T-helper 2 cell (primary cell): ENCODE measurements around the gene TMEM81.

Source experiments
- DNase-seq, 5 experiments: peaks; one replicate each; pipeline versions ENCODE4 v3.0.0 to v3.0.0-alpha.2; 2012 to 2022

The TMEM81 gene

DNA sequence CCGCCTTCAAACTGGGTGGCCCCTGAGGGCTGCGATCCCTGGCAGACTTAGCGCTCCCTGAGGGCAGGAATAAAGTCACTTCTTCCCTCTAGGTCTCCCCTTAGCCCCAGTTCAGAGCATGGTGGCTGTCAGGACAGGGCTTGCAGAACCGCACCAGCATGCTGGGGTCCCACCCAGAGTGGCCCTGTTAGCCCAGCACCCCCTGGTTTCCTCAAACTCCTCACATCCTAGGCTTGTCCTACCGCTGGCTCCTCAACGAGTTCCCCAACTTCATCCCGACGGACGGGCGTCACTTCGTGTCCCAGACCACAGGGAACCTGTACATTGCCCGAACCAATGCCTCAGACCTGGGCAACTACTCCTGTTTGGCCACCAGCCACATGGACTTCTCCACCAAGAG is 25.4 kb downstream of the TMEM81 start:
- DNase-seq, result no peak

- no peak for DNase-seq
These were observed 26.3 kb downstream of the TMEM81 start for GRCh38 chr1:205057808-205058575.

GRCh38 chr1:205056956-205057568 is 27.2 kb downstream of the TMEM81 start:
- DNase-seq, result no peak

GRCh38 chr1:205056188-205056611 is 28.1 kb downstream of the TMEM81 start:
- DNase-seq, result no peak

DNA sequence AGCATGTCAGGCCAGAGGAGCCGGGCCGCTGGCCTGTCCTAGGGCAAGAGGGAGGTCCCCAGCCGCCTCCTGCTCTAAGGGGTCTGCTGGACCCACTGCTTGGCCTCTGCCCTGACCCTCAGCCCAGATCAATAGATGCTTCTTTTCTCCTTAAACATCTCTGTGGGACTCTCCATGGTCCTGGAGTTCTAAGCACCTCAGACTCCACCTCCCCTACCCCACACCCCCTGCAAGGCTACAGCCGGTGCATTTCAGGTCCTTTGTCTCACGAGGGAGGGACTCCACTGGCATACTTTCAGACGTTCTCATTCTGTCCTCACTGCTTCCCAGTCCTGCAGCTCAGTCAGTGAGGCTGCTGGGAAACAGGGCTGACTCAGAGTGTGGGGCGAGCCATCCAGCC is 30.2 kb downstream of the TMEM81 start:
- DNase-seq, result no peak

DNA sequence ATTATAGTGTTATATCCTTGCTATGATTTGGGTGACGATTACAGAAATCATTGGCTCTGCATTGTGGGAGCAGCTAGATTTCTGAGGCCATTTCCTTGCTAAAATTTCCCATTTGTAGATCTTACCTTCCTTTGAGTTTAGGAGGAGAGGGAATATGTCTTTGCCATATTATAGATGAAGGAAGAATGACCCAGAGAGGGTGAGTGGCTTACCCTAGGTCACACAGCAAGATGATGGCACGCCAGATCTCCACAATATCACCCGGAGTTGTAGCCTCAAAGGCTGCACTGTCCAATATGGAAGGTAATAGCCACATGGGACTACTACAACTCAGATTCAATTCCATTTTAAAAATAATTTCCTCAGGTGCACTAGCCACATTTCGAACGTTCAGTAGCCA is 31.0 kb downstream of the TMEM81 start:
- no peak for DNase-seq

DNA sequence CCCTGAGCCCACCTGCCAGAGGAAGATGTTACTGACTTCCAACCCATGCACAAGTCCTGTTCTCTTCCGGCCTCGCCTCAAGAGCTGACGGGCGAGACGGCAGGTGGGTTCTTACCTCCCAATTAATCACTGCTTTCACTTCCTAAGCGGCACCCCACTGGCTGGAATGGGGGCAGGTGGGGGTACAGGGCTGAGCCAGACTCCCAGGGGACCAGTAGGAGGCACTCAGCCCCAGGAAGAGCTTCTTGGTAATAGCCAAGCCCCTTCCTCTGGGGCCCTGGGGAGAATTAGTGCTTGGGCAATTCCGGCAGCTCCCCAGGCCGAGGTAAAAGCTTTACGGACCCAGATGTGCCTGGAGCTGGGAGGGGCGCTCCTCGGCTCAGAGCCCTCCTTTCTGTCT is 31.6 kb downstream of the TMEM81 start:
- no peak for DNase-seq

DNA sequence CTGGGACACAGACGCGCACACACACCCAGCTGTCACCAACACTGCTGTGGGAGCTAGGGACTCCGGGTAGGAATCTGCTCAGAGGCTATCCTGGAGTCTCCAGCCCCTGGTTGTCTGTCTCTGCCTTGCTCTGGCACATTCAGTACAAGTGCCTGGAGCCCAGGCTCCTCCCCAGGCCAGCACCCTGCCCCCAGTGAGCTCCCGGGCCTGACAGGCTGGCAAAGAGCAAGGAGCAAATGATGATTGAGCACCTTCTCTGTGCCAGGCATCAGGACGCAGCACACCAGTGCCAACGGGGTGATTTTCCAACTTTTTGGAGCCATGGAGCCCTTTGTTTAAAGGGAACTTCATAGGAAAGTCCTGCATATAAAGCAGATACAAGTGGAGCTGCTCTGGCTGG is 34.8 kb downstream of the TMEM81 start:
- no peak for DNase-seq

- no peak for DNase-seq
These were observed 35.9 kb downstream of the TMEM81 start for GRCh38 chr1:205048382-205048781.

DNA sequence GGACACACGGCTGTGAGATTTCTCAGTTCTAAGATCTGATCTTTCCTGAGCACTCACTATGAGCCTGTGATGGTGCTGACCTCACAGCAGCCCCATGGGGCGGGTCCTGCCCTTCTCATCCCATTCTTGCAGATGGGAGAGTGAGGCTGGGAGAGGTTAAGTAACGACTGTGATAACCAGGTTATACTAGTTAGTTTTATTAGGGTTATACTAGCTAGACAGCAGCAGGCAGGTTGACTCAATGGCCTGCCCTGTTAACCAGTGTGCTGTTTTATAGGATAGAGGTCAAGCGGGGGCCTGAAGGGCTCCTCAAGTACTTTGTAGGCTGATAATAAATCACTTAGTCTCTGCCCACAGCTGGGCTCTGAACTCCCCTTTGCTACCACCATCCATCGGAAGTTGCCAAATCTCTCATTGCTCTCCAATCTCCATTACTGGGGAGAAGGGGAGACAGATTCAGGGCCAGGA is 36.5 kb downstream of the TMEM81 start:
- DNase-seq, result no peak

DNA sequence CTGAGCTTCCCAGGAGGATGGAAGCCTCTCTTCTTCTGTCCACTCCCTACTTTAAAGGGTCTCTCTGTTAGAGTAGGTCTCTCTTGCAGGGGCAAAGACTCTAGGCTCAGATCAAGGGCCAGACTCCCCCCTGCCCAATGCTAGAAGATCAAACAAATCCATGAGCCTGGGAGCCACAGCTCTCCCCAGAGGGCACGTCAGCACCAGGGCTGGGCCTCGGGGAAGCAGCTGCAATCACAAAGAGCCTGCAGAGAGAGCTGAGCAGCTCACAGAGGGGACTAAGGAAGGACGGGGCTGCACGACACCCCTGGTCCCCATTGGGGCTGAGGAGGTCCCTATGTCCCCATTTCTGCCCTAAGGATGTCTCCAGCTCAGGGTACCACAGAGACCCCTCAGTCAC is 37.4 kb downstream of the TMEM81 start:
- DNase-seq, result no peak

- DNase-seq, result no peak
These were observed 39.1 kb downstream of the TMEM81 start for GRCh38 chr1:205045146-205045545.

- DNase-seq, result no peak
These were observed 39.5 kb downstream of the TMEM81 start for GRCh38 chr1:205044741-205045140.

GRCh38 chr1:205043866-205044265 is 40.4 kb downstream of the TMEM81 start:
- DNase-seq, result no peak

GRCh38 chr1:205042911-205043806 is 41.1 kb downstream of the TMEM81 start, which contains the start of gene CNTN2:
Gene CNTN2, plus strand, starts transcription at chr1:205043212. Its CDS starts 9,974 bp downstream, at chr1:205053186.
- no peak for DNase-seq

- no peak for DNase-seq
These were observed 42.0 kb downstream of the TMEM81 start for GRCh38 chr1:205041998-205042910.

GRCh38 chr1:205041001-205041715 is 43.1 kb downstream of the TMEM81 start:
- no peak for DNase-seq

- no peak for DNase-seq
These were observed 46.0 kb downstream of the TMEM81 start for GRCh38 chr1:205038132-205038786.

- no peak for DNase-seq
These were observed 46.7 kb downstream of the TMEM81 start for GRCh38 chr1:205037539-205037938.
